NCI-H2107 treated with DMSO at 0.1 percent for 48 hours (cell line): ENCODE data around the gene KAZN.
"Not testable (repeated sequence)": the region's sequence is repeated elsewhere in the genome, so short reads cannot be mapped to it uniquely, and the experiment has no call there.

Experiments
- DNase-seq: peaks from one replicate; lab custom pipeline; 2025; ENCODE audit not compliant: unreplicated experiment; lab: John Stamatoyannopoulos, UW

KAZN gene

DNA sequence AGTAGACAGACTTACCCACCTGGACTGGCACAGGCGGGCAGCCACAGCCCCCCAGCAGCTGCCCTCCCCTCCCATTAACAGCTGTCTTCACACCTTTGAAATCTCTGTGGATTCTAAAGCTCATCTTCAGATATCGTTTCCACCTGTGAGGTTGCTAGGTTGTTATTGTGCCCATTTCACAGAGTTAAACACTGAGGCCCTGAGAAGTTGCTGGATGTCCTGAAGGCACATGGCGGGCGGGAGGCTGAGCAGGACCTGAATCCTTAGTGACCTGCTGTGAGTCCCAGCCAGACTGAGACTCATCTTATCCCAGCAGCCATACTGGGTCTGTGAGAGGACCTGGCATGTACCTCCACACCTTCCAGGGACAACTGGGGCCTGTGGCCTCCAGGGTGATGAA, 420.3 kb downstream of the KAZN start:
- DNase-seq, result no peak

DNA sequence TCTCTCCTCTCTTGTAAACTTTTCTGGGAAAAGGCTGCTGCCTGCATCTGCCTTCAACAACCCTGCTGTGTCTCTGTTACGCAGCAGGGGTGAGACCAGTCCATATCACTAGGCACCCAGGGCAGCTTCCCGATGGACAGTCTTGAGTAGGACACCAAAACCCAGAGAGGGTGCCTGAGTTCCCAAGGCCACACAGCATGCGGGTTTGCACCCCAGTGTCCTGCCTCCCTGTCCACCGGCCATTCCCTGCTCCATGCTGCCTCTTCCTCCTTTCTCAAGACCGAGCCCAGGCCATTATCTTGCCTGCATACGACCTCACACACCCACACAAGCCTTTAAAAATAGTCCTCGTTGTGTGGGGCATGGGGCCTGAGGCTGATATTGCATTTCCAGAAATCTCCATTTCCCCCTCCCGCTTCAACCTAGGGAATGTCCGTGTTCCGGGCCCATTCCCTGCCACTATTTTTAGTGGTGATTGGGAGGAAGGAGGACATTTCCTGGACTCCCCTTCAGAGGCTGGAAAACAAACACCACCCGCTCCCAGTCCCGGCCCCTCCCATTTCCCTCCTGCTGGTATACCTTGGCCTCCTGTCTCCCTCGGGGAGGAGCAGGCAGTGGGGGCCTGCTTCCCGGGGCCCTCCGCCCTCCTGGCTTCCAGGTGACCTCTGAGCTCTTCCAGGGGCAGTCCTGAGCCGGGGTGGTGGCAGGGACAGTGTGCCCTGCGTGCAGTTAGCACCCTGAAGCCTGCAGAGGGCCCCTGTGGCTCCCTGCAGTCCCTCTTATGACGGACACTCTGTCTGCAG, 422.7 kb downstream of the KAZN start:
- DNase-seq, result no peak

DNA sequence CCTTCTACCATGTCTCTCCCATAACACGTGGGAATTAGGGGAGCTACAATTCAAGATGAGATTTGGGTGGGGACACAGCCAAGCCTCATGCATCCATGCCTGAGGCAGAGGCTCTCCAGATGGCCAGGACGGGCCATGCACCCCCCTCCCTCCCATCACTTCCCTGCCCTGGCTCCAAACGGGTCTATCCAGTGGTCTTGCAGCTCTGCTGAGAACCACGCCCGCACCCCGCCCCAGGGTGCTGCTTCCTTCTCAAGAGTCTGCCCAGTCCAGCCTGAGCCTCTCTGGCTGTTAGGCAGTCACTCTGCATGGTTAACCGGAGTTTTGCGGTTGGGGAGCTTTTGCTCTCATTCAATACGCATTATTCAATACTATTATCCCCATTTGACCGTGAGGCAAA, 423.6 kb downstream of the KAZN start:
- no peak for DNase-seq

DNA sequence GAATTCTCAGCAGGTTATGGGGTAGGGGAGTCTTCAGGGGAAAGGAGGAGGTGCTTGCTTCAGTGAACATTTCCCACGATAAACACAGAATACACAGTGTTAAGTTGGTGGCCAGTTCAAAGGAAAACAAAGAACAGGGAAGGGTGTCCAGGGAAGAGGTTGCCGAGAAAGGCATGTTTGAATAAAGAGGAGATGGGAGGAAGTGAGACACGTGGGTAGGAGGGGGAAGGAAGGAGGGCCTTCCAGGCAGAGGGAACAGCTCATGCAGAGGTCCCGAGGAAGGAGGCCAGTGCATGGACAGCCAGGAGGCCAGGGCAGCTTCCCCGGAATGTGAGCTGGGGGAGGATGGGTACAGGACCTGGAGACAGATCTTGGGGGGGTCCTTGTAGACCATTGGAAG, 424.7 kb downstream of the KAZN start:
- no peak for DNase-seq

DNA sequence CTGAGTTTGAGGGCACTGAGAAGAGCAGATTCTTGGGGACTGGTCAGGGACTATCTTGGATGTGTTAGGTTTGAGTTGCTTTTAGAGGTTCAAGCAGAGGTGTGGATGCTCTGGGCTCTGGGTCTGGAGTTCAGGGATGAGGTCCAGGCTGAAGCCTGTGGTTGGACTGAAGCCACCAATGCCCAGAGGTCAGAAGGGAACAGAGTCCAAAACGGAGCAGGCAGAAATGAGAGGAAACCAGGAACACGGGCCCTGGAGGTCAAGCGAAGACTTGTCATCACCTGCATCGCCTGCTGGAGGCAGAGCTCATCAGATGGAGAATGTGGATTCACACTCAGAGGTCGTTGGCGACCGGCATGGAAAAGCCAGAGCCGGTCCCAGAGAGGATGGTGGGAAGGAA, 425.5 kb downstream of the KAZN start:
- DNase-seq, result no peak

DNA sequence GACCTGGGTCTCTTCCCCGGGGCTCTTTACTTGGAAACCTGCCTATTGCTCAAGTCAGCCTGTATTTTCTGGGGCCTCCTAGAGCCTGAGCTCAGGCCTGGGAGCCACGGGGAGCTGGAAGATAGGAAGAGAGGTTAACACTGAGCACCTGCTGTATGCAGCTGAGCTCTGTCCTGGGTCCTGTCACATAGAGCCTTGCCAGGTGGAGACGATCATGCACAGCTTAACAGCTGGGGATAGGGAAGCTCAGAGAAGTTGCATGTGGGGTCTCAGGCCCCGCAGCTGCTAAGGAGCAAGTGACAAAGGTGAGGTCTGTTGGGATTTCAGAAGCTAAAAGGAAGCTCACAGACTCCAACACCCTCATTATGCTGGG, 427.6 kb downstream of the KAZN start:
- DNase-seq, result no peak

DNA sequence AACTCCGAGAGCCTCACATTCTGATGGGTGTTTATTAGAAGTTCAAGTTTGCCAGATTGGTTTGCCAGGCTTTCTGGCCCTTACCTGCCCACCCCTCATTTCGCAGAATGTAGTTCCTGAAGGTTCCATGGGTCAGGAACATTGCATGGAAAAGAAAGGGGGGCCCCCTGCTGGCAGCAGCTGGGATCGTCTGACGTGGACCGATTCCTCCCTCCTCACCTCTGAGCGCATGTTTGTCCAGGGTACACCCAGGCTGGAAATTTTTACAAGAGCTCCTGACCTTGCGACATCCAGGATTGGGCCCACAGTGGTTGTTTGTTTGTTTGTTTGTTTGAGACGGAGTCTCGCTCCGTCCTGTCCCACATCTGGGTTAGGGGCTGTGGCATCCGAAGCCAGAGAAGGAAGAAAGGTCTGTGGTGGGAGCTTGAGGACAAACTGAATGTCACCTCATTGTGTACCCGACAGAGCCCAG, 429.1 kb downstream of the KAZN start:
- DNase-seq, result no peak

DNA sequence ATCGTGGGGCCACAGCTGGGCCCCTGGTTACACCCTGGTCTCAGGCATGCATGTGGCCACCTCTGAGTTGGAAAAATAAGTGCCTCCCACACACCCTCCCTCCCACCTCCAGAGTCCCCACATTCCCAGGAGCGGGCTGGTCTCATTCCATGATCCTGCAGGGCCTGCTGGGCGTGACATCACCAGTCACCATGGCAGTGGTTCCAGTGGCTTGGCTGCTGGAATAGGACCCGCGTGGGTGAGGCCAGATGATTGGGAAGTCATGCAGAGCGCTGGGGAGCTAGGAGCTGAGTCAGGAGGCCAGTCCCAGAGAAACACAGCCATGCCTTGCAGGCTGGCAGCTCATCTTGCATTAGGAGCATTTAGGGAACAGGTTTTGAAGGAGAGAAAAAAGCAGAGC, 429.6 kb downstream of the KAZN start:
- no peak for DNase-seq

DNA sequence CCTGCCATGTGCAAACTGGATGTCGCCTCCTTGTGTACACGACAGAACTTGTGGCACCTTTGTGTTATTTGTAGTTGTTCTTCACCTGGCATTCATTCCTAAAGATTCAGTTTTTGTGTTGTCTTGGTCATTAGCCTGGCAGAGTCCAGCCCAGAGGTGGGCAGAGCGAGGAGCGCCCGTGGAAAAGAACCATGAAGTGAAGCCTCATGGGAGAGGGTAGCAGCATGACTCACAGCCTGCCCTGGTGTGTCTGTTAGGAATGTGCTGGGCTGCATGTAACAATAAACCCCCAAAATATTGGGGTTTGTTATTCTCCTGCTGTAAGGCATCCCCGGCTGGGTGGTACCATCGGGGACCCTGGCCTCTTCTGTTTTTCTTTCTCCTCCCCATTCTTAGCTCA, 430.1 kb downstream of the KAZN start:
- no peak for DNase-seq

DNA sequence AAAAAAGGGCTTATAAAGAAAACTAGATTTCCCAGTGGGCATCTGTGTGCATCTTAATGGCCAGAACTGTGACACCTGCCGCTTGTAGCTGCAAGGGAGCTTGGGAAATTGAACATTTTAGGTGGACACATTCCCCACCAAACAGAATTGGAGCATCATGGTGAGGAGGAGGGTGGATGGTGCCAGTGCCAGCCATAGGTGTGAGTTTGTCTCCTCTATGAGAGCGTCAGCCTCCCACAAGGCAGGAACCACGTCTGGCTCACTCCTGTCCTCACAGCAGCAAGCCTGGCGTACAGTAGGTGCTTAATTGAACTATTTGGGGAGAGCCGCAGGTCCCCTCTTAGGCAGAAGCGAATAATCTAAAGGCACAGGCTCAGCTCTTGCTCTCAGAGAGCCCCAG, 430.6 kb downstream of the KAZN start:
- no peak for DNase-seq

DNA sequence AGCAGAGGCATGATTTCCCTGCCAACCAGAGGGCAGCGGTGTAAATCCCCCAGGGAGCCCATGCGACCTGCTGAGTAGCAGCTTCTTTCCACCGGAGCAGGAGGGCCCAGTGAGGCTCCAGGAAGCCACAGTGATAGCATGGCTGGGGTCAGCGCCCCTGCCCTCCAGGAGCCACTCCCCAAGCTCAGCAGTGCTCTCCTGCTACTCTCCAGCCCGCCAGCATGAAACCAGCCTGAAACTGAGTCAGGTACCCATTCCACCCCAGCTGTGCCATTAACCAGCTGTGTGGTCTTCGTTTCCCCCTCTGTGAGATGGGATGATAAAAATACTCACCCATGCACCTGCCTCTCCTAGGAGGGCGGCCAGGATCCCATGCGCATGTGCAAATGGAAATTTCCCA, 431.3 kb downstream of the KAZN start:
- DNase-seq, result no peak

DNA sequence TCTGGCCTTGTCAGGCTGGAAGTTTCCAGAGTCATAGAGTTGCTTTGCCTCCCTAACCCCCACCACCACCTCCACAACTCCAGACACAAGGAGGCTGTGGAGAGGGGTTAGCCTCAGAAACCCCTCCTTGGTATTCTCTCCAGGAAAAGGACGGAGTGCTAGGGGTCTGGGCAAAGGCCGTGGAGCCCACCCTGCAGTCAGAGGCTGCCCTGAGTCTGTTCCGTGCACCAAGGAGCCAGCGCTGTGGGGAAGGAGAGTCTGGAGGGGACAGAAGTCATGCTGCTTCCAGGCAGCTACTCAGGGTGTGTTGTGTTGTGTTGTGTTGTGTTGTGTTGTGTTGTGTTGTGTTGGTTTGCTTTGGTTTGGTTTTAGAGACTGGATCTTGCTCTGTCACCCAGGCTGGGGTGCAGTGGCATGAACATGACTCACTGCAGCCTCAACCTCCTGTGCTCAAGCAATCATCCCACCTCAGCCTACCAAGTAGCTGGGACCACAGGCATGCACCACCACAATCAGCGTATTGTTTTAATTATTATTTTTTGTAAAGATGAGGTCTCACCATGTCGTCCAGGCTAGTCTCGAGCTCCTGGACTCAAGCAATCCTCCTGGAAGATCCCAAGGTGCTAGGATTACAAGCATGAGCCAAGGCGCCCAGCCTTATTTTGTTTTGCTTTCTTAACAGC, 432.9 kb downstream of the KAZN start:
- no peak for DNase-seq

DNA sequence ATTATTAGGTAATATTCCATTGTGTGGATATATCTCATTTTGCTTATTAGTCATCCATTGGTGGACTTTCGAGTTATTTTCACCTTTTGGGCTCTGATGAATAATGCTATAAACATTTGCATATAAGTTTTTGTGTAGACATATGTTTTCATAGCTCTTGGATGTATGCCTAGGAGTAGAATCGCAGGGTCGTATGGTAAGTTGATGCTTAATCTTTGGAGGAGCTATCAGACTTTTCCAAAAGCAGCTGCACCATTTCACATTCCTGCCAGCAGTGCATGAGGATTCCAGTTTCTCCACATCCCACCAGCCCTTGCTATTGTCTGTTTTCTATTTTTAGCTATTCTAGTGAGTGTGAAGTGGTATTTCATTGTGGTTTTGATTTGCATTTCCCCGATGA, 434.8 kb downstream of the KAZN start:
- DNase-seq, result no peak

DNA sequence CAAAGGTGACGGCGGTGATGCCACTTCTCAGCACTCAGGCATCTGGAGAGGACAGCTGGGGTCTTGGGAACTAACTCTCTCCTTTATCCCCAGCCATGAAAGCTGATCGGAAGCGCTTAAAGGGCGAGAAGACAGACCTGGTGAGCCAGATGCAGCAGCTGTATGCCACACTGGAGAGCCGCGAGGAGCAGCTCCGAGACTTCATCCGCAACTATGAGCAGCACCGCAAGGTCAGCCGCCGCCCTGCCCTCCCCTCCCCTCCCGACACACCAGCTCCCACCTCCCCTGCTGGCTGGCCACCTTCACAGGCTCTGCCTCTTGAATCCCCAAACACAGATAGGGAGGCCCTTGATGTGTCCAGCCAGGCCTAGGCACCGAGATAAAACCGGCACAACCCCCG, 436.2 kb downstream of the KAZN start:
- DNase-seq, result no peak

DNA sequence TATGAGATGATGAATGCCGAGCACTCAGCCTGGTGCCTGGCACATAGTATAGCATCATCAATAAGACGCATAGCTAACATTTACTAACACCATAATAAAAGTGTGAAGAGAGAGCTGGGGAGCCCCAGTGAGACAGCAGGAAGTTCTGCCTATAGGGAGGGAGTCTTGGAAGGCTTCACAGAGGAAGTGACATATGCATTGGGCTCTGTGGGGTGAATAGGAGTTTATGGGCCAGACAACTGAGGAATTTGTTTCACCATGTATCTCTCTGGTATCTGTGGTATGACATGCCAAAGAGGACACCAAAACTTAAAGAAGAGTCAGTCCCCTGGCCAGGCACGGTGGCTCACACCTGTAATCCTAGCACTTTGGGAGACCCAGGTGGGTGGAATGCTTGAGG, 436.8 kb downstream of the KAZN start:
- DNase-seq, result no peak

DNA sequence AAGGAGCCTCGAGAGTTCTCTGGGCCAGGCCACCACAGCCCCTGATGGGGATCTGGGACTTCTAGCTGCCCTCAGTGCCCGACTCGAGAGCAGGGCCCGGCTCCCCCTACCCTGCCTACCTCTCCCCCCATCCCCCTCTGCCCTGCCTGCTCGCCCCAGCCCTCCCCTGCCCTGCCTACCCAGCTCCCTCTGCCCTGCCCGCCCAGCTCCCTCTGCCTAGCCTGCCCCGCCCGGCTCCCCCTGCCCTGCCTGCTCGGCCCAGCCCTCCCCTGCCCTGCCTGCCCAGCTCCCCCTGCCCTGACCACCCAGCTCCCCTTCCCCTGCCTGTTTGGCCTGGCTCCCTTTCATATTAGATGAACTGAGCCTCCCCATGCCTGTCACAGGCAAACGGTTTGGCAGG, 437.6 kb downstream of the KAZN start:
- no peak for DNase-seq

DNA sequence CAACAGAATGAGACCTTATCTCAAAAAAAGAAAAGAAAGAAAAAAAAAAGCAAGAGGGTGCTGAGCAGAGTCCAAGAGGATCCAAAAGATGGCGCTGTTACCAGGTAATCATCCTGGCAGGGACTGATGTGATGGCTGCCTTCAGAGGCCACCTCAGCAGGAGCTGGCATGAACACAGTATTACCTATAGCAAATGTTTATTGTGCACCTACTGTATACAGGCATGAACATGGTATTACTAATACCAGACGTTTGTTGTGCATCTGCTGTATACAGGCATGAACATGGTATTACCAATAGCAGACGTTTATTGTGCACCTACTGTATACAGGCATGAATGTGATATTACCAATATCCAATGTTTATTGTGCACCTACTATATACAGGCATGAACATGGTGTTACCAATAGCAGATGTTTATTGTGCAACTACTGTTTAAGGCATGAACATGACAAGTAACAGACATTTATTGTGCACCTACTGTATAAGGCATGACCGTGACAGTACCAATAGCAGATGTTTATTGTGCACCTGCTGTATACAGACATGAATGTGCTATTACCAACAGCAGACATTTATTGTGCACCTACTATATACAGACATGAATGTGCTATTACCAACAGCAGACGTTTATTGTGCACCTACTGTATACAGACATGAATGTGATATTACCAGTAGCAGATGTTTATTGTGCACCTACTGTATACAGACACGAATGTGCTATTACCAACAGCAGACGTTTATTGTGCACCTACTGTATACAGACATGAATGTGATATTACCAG, 439.9 kb downstream of the KAZN start:
- no peak for DNase-seq

DNA sequence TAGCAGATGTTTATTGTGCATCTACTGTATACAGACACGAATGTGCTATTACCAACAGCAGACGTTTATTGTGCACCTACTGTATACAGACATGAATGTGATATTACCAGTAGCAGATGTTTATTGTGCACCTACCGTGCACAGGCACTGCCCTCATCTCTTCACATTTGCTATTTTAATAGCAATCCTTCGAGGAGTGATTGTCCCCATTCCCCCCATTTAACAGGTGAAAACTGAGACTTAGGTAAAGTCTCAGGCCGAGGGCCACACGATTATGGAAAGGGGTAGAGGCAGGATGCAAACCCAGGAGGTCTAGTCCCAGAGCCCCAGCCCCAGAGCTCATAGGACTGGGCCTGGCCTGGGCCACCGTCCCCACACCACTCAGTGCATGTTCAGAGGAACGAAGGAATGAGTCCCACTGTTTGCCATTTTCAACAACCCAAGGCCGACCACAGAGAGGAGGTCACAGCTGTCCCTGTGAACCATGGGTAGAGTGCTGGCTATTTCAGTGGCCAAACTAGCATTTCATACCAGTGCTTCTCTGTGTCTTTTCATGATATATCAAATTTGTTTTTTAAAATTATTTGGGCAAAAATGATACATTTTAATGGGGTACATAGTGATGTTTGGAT, 440.6 kb downstream of the KAZN start:
- no peak for DNase-seq

DNA sequence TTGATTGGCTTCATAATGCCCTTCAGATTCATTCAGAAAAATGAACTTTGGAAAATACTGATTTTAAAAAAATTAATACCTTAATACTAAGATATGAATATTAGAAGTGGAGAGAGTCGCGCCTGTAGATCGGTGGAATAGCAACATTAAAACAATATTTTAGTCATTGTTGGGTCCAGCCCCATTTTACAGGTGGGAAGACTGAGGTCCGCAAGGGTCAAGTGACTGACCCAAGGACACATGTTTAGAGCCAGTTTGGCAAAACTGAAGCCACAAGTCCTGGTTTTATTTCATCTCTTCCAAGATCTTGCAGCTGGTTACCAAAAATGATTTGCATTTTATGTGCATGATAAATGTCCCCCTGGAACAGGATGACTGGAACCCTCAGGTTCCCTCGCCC, 441.4 kb downstream of the KAZN start:
- DNase-seq, result no peak

DNA sequence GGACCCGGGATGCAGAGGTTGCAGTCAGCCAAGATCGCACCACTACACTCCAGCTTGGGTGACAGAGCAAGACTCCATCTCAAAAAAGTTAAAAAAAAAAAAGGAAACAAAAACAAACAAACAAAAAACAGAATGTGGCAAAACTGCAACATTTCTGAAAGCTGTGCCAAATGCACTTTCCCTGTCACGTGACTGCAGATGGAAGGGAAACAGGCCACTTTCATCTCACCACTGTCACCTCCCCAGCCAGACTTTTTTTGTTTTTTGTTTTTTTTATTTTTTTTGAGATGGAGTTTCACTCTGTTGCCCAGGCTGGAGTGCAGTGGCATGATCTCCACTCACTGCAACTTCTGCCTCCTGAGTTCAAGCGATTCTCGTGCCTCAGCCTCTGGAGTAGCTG, 442.2 kb downstream of the KAZN start:
- DNase-seq, result not testable (repeated sequence)

DNA sequence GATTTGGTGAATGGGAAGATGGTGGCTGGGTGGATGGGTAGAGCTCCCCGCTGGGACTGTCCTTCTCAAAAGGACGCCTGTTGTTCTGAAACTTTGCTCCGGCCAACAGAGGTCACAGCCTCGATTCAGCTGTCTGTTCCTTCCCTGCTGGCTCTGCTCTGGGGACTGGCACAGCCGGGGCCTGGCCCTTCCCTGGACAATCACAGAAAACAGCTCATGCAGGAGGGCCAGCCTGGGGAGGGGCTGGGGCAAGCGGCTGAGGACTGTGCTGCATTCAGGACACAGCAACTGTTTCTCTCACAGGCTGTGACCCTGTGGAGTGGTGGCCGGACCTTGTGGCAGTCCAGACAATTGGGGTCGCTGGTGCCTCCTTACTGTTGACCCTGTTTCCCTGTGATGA, 444.4 kb downstream of the KAZN start:
- no peak for DNase-seq

DNA sequence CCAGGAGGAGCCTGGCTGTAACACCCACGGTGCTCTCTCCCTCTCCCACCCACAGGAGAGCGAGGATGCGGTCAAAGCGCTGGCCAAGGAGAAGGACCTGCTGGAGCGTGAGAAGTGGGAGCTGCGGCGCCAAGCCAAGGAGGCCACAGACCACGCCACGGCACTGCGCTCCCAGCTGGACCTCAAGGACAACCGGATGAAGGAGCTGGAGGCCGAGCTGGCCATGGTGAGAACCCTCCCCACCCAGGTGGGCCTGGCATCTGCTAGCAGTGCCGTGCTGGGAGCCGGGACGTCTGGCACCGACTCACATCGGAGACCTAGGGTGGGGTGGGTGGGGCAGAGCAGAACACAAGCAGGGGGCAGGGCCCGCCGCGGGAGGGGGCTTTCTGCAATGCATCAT, 445.4 kb downstream of the KAZN start:
- no peak for DNase-seq
